ENCODE results near the gene NT5M.

DNA sequence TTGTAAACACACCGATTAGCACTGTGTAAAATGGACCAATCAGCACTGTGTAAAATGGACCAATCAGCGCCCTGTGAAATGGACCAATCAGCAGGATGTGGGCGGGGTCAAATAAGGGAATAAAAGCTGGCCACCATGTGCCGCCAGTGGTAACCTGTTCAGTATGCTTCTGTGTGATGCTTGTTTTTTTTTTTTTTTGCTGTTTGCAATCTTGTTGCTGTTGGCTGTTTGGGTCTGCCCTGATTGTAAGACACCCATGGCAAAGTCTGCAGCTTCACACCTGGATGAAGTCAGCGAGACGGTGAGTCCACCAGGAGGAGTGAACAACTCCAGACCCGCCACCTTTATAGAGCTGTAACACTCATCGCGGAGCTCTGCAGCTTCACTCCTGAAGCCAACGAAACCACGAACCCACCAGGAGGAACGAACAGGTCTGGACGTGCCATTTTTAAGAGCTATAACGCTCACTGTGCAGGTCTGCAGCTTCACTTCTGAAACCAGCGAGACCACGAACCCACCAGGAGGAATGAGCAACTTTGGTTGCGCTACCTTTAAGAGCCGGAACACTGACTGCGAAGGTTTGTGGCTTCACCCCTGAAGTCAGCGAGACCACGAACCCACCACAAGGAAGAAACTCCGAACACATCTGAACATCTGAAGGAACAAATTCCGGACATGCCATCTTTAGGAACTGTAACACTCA lies 88.6 kb downstream of the NT5M start:
- TF ChIP-seq, protein P1, sequence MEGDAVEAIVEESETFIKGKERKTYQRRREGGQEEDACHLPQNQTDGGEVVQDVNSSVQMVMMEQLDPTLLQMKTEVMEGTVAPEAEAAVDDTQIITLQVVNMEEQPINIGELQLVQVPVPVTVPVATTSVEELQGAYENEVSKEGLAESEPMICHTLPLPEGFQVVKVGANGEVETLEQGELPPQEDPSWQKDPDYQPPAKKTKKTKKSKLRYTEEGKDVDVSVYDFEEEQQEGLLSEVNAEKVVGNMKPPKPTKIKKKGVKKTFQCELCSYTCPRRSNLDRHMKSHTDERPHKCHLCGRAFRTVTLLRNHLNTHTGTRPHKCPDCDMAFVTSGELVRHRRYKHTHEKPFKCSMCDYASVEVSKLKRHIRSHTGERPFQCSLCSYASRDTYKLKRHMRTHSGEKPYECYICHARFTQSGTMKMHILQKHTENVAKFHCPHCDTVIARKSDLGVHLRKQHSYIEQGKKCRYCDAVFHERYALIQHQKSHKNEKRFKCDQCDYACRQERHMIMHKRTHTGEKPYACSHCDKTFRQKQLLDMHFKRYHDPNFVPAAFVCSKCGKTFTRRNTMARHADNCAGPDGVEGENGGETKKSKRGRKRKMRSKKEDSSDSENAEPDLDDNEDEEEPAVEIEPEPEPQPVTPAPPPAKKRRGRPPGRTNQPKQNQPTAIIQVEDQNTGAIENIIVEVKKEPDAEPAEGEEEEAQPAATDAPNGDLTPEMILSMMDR (IDR thresholded peaks at IDR 0.05; ENCODE audit: low read depth, low read length, poor library complexity, severe bottlenecking), result no peak
- TF ChIP-seq EZH2phosphoT487 (IDR thresholded peaks at IDR 0.05; ENCODE audit: borderline replicate concordance, low read length), result no peak

Data from DOHH2 (cell line).